HepG2 (cell line): ENCODE measurements around the gene GPR107.

ENCODE experiments used
- GTF3A ChIP-seq: sonication (generic); formaldehyde crosslinking; conservative IDR thresholded peaks from 2 replicates; pipeline ENCODE4 v1.4.0; 2020; ENCODE audit warnings: mild to moderate bottlenecking, missing genetic modification reagents
- GZF1 ChIP-seq: sonication (generic); formaldehyde crosslinking; IDR thresholded peaks from 2 replicates; pipeline ENCODE4 v1.5.1; 2020; ENCODE audit warnings: mild to moderate bottlenecking, missing genetic modification reagents
- POLR2AphosphoS2 ChIP-seq: IDR thresholded peaks from 2 replicates; pipeline ENCODE4 v1.6.1; 2011; ENCODE audit warnings: low read depth, low read length, improper control_type of control experiment
- RAD21 ChIP-seq: fragments of 450-650 bp; formaldehyde crosslinking; IDR thresholded peaks from 2 replicates; pipeline ENCODE4 v1.5.0; 2020; ENCODE audit warnings: mild to moderate bottlenecking
- RAD51 ChIP-seq: fragments of 450-650 bp; IDR thresholded peaks from 2 replicates; pipeline ENCODE4 v1.6.1; 2016; ENCODE audit warnings: borderline replicate concordance
- RBM39 ChIP-seq: fragments of 200-400 bp; formaldehyde crosslinking; IDR thresholded peaks from one replicate; pipeline ENCODE4 v1.6.1; 2018; ENCODE audit warnings: antibody characterized with exemption, mild to moderate bottlenecking, low read depth, low read length; ENCODE audit not compliant: poor library complexity, severe bottlenecking
- TARDBP ChIP-seq: sonication (generic); formaldehyde crosslinking; IDR thresholded peaks from 2 replicates; pipeline ENCODE4 v1.8.0; 2022; ENCODE audit warnings: mild to moderate bottlenecking, missing genetic modification reagents
- TBP ChIP-seq: sonication (generic); formaldehyde crosslinking; IDR thresholded peaks from 2 replicates; pipeline ENCODE4 v1.5.0; 2020; ENCODE audit warnings: missing genetic modification reagents
- THYN1 ChIP-seq: sonication (generic); formaldehyde crosslinking; IDR thresholded peaks from 2 replicates; pipeline ENCODE4 v1.8.1; 2023; ENCODE audit warnings: low read depth, mild to moderate bottlenecking, moderate library complexity, missing genetic modification reagents, borderline replicate concordance
- ZBTB21 ChIP-seq: sonication (generic); formaldehyde crosslinking; IDR thresholded peaks from 2 replicates; pipeline ENCODE4 v1.4.0; 2020; ENCODE audit warnings: missing genetic modification reagents
- ZNF564 ChIP-seq: sonication (generic); formaldehyde crosslinking; IDR thresholded peaks from 2 replicates; pipeline ENCODE4 v1.8.1; 2023; ENCODE audit warnings: mild to moderate bottlenecking, missing genetic modification reagents
- ZNF7 ChIP-seq: IDR thresholded peaks from 2 replicates; pipeline ENCODE4 v1.6.1; 2016; ENCODE audit warnings: missing biosample characterization, missing genetic modification reagents
- ZNF749 ChIP-seq: sonication (generic); formaldehyde crosslinking; IDR thresholded peaks from 2 replicates; pipeline ENCODE4 v1.8.0; 2022; ENCODE audit warnings: mild to moderate bottlenecking, missing genetic modification reagents, moderate library complexity, borderline replicate concordance
- TF ChIP-seq, protein P1 (sequence below): sonication (generic); formaldehyde crosslinking; IDR thresholded peaks from 2 replicates; pipeline ENCODE4 v1.5.0; 2020; ENCODE audit warnings: mild to moderate bottlenecking, missing genetic modification reagents, moderate library complexity

DNA sequence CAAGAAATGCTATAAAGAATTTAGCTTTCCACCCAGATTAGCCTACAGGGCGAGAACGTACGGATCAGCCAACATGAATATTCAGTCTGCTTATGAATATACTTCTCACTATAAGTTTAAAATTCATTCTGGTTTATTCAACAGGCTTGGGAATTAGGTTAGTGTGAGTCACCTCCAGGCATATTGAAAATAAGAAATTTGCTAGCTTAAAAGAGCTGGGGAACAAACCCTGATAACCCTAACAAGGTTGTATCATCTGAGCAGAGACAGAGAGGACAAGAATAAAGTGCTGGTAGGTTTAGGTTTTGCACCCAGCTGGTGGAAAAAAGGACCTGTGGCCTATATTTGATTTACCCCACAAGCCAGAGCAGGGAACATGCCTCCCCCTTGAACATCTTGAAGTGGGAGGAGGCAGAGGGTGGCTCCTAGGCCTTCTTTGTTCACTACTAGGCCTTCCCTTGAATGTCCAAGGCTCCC is 23.0 kb upstream of the GPR107 start:
- TF ChIP-seq ZBTB21 (CRISPR knock-in tag) = no peak
- TF ChIP-seq, protein P1, sequence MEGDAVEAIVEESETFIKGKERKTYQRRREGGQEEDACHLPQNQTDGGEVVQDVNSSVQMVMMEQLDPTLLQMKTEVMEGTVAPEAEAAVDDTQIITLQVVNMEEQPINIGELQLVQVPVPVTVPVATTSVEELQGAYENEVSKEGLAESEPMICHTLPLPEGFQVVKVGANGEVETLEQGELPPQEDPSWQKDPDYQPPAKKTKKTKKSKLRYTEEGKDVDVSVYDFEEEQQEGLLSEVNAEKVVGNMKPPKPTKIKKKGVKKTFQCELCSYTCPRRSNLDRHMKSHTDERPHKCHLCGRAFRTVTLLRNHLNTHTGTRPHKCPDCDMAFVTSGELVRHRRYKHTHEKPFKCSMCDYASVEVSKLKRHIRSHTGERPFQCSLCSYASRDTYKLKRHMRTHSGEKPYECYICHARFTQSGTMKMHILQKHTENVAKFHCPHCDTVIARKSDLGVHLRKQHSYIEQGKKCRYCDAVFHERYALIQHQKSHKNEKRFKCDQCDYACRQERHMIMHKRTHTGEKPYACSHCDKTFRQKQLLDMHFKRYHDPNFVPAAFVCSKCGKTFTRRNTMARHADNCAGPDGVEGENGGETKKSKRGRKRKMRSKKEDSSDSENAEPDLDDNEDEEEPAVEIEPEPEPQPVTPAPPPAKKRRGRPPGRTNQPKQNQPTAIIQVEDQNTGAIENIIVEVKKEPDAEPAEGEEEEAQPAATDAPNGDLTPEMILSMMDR = no peak
- no peak for TF ChIP-seq POLR2AphosphoS2
- no peak for TF ChIP-seq ZNF564
- no peak for TF ChIP-seq ZNF7 (CRISPR knock-in tag)
- TF ChIP-seq RAD51 = no peak
- TF ChIP-seq THYN1 = no peak
- TF ChIP-seq TARDBP = no peak
- no peak for TF ChIP-seq RAD21 (CRISPR knock-in tag)
- no peak for TF ChIP-seq ZNF749
- TF ChIP-seq RBM39 = no peak
- TF ChIP-seq TBP (CRISPR knock-in tag) = no peak
- TF ChIP-seq GZF1 (CRISPR knock-in tag) = no peak
- TF ChIP-seq GTF3A = no peak
